ENCODE results near the gene ENOX1.

Gene ENOX1

GRCh38 chr13:43388282-43389034 is 398.3 kb downstream of the ENOX1 start:
- no peak for DNase-seq (ENCODE audit: low read depth in 2 of 2)

DNA sequence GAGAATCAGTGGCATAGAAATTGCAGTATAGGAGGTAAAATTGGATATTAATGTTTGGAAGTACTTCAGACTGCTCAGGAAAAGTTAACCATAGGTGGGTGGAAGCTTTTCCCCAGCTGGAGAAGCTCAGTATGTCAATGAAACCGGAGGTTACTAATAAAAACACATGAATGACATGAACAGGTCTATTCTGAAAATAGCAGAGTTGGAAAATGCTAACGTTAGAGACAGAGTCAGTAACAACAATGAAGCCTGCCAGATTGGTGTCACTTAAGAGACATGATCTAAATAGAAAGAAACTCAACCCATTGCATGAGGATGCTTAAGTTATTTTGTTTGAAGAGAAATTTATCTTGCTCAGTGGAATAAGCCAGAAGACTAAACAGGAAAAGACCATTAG is 398.9 kb downstream of the ENOX1 start:
- no peak for DNase-seq (ENCODE audit: low read depth in 2 of 2)

DNA sequence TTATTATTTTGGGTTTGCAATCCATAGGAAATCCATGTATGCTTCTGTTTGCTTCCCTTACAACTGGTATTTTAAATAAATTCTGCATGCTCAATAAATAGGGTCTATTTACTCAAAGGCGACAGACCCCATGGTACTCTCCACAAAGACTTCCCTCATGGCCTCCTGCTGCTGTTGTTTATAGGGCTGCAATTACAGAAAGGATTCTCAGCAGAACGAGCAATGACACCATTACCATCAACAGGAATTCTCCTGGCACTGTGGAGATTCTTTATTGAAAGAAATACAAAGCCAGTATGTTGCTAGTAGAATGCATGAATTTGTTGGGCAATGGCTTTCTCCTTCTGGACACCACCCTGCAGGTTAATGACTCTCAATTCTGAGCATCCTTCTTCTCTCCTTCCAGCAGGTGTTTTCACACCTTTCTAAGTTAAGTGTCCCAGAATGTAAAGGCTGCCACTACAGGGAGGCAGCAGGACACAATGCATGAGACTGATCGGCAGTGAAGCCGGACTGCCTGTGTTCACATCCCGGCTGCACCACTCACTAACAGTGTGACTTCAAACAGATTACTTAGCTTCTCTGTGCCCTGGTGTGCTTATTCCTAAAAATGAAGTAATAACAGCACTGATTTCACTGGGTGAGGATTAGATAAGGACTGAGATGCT is 403.1 kb downstream of the ENOX1 start:
- DNase-seq (ENCODE audit: low read depth in 2 of 2), result no peak

- DNase-seq (ENCODE audit: low read depth in 2 of 2), result no peak
These were observed 407.0 kb downstream of the ENOX1 start for GRCh38 chr13:43379738-43380137.

DNA sequence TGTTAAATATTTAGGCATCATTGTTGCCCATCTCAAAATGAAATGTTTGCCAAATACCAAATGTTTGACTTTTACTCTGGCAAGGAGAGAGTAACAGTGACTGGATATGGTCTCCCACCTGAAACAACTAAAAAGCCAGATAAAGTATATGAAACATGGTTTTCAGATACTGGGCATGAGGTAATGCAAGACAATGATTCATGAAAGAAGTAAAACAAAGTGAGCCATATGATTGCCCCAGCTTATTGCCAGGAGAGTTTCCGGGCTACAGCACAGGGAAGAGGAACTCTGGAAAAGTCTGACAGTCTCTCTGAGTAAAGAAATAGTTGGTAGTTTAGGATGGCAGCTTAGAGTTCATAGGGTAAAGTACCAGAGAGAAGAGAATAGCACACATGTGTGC is 408.8 kb downstream of the ENOX1 start:
- no peak for DNase-seq (ENCODE audit: low read depth in 2 of 2)

DNA sequence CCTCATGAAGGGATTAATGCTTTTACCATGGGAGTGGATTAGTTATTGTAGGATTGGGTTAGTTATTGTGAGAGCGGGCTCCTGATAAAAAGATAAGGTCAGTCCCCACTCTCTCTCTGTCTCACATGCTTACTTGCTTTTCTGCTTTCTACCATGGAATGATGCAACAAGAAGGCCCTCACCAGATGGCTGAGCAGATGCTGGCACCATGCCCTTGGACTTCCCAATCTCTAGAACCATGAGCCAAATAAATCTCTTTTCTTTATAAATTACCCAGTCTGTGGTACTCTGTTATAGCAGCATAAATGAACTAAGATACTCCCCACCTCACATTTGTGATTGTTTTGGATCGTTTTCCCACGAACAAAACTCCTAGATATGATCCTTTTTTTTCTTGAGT is 409.6 kb downstream of the ENOX1 start:
- no peak for DNase-seq (ENCODE audit: low read depth in 2 of 2)

- no peak for DNase-seq (ENCODE audit: low read depth in 2 of 2)
These were observed 410.2 kb downstream of the ENOX1 start for GRCh38 chr13:43376596-43376995.

GRCh38 chr13:43375797-43376465 is 410.8 kb downstream of the ENOX1 start:
- DNase-seq (ENCODE audit: low read depth in 2 of 2), result no peak

DNA sequence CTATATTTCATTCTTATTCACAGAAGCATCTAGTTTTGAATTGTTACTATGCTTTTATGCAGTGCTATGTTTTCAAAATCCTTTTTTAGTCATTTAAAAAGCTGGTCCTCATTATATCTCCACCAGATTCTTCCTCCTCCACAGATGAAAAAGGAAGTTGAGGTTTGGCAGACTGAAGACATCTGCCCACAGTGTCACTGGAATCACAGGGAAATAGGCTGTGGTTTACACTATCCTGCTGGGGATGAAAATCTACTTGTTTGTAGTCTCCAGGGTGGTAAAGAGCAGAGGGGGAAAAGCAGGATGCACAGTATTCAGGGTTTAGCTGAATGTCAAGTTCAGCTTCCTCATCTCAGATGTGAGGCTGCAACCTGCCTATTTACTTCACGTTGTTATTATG is 412.2 kb downstream of the ENOX1 start:
- DNase-seq (ENCODE audit: low read depth in 2 of 2), result no peak

GRCh38 chr13:43373400-43373799 is 413.4 kb downstream of the ENOX1 start:
- no peak for DNase-seq (ENCODE audit: low read depth in 2 of 2)

DNA sequence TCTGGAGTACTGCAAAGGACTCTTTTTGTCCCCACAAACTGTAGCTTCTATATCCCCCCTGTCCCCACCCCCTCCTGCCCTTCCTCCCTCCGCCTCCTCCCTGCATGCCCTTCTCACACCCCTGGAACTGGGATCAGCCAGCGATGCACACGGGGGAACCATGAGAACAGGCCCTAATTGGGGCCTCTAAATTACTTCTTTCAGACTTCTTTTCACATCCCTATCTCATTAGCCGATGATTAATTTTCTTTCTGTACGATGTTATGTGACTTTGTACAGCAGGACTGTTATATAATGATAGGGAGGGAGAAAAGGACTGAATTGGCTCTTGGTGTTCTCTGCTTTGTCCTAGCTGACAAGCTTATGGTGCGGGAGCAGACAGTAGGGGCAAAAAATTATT is 415.9 kb downstream of the ENOX1 start:
- DNase-seq (ENCODE audit: low read depth in 2 of 2), result no peak

DNA sequence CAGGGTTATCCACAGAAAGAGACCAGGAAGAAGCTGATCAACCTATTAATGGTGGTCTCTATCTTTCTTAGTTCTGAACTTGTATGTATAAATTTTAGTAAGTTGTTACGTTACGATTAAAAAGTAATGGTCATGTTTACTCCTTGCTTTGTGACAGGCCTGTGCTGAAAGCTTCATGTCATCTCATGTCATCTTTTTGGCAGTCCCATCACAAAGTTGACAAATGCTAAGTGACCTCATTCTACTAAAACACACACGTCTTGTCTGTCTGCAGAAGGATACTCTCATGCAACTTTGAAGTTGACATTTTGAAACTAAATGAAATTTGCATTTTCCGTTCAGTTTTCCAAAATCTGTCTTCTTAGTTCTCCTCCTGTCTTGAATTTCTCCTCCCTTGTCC is 417.5 kb downstream of the ENOX1 start:
- DNase-seq (ENCODE audit: low read depth in 2 of 2), result no peak

GRCh38 chr13:43368003-43368402 is 418.8 kb downstream of the ENOX1 start:
- DNase-seq (ENCODE audit: low read depth in 2 of 2), result no peak

- DNase-seq (ENCODE audit: low read depth in 2 of 2), result no peak
These were observed 421.8 kb downstream of the ENOX1 start for GRCh38 chr13:43365039-43365344.

GRCh38 chr13:43364210-43365038 is 422.3 kb downstream of the ENOX1 start:
- DNase-seq (ENCODE audit: low read depth in 2 of 2), result no peak

DNA sequence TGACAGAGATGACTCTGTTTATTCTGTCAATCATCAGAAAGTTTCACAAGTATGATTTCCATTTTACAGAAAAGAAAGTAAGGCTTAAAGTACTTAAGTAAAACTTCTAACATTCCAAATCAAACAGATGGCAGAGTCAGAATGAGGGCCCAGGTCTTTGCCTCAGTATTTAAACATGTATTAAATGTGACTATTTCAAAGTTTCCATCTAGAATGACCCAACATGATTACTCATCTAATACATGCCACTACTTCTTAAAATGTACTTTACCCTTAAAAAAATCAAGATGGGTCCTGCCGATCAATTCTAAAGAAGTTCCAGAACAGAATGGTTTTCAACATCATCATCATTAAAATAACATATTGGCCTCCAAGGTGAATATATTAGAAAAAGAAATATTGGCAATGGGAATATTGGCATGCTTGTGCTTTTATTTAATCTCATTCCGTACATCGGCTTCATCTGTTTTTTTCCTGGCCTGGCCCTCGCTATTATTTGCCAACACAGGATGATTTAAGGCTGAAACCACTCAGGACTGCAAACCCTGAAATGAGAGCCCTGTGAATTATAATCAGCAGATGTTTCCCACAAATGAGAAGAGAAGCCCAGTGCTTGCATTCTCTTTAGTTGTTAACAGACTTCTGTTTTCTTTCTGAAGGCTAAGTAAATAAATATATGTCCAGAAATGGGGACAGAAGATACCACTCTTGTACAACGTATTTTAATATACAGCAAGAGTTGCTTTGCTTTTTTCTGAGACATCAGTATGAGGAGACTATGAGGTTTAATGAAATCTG is 423.4 kb downstream of the ENOX1 start:
- DNase-seq (ENCODE audit: low read depth in 2 of 2), result no peak

GRCh38 chr13:43362556-43362955 is 424.2 kb downstream of the ENOX1 start:
- DNase-seq (ENCODE audit: low read depth in 2 of 2), result no peak

DNA sequence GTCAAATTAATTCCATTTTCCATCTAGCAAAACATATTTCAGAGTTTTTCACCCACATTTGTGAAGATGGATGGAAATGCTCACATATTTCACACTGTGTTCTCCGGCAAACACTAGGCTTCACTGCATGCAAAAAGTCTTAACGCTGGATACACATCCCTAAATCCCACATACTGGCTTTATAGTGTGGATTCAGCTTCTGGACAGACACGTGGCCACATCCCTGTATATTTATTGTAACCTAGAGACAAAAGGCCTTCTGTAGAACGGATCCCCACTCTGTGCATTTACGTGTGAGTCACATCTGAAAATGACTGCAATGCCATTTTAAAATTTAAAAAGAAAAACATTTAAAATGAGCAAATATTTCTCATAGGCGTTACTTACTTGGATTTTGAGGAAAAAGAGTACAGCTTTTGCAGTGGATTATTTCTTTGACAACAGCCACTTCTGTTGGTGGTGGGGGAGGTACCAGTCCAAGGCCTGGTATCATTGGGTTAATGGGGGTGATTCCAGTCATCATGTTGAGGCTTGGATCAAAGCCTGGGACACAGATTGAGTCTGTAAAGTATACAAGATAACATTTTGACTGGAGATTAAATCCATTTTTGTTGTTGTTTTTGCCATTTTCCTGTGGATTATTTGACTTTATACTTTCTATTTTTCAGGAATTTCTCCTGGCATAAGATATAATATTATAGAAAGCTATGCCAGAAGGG is 425.7 kb downstream of the ENOX1 start:
- DNase-seq (ENCODE audit: low read depth in 2 of 2), result no peak

- DNase-seq (ENCODE audit: low read depth in 2 of 2), result no peak
These were observed 426.6 kb downstream of the ENOX1 start for GRCh38 chr13:43360171-43360570.

GRCh38 chr13:43359536-43359935 is 427.2 kb downstream of the ENOX1 start:
- no peak for DNase-seq (ENCODE audit: low read depth in 2 of 2)

GRCh38 chr13:43357564-43357963 is 429.2 kb downstream of the ENOX1 start:
- no peak for DNase-seq (ENCODE audit: low read depth in 2 of 2)

Data from stimulated activated CD8-positive, alpha-beta memory T cell treated with anti-CD3 and anti-CD28 coated beads, Interleukin-2, amount 100 ng/mL, for 1 hour (primary cell).